ENCODE measurements around the gene KIAA1958.

The KIAA1958 gene

DNA sequence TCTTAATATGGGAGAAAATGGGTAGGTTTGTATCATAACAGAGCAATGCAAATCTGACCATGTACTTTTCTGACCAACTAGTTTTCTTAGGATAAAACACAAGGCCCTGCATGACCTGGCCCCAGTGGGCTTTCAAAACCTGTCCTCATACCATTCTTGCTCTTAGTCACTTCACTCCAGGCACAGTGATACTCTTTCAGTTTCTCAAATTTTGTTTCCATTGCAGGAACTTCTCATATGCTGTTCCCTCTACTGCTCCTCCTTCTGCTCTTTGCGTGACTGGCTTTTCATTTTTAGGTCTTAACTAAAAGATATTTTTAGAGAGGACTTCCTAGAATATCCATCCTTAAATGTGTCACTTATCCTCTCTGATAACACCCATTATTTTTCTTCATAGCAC lies 118.9 kb downstream of the KIAA1958 start:
- no peak for DNase-seq (ENCODE audit: low spot score)

DNA sequence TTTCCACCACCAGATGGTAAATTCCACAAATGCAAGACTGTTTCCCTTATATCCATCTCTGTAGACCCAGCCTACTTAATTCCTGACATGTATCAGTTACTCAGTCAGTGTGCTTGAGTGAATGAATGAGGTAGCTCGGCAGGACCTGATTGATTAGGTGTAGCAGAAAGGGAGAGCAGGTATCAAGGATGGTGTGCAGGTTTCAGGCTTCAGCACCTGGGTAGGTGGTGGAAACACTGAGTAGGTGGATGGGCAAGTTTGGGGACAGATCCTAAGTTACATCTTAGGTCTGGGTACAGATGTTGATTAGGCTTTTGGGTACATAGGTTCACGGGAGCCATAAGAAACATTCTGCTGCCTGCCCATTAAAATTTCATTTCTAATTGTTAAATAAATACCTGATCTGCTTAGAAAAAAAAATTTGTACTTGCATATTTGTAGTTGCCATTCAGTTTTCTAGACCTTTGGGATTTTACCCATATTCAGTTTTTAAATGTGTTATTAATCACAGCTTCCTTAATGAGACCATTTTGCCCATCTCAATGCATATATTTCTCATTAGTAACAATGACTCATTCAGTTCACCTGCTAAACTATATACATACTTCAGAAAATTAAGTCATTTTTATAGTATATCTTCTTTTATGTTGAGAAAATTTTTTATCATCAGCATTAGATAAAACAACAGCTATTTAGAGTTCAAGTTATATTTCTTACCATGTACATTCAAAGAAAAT lies 119.5 kb downstream of the KIAA1958 start:
- DNase-seq (ENCODE audit: low spot score), result no peak

- DNase-seq (ENCODE audit: low spot score), result no peak
Observed at GRCh38 chr9:112608851-112609250, 122.2 kb downstream of the KIAA1958 start.

DNA sequence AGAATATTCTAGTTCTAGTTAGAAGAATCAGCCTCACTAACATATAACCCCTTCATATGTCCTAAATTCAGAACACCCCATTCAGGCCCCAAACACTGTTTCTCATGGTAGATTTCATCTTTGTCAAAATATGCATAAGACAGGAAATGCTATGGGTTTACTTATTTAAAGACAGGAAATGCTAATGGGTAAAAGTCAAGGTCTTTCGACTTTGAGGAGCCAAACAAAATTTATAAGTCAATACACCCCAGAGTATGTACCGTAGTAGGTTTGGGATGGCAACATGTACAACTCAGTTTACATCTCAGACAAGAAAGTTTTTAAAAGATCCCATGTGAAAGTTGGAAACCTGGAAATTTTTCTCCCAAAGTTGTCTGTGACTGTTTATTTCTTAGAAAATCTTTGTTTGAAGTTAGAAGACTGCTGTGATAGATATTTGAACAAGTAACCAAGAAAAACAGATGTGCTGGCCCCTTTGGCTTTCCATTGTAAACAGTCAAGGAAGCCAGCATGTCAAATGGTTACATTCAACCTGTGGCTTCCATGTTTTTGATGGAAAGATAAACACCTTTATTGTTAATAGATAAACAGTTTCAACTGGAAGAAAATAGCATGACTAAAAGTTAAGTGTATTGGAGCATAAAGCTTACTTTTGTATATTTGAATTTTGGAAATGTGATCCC lies 129.1 kb downstream of the KIAA1958 start:
- no peak for DNase-seq (ENCODE audit: low spot score)

- DNase-seq (ENCODE audit: low spot score), result no peak
Observed at GRCh38 chr9:112617371-112617770, 130.7 kb downstream of the KIAA1958 start.

GRCh38 chr9:112618385-112619009 lies 131.9 kb downstream of the KIAA1958 start:
- DNase-seq (ENCODE audit: low spot score), result no peak

DNA sequence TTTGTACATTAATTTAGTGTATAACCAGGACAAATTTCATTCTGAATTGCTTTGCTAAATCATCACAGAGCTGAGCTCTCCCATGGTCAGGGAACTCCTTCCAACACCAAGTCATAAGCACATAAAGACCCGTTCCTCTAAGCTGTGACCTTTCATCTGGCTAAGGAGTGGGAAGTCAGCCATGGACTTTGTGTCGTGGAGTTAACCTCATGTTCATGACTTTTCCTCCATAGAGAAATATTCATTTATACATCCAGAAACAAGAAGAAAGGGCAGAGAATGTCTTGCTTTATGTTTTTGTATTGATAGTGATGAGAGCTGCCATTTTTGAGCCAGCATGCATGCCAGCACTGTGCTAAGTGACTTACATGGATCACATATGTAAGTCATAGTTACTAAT lies 133.8 kb downstream of the KIAA1958 start:
- no peak for DNase-seq (ENCODE audit: low spot score)

DNA sequence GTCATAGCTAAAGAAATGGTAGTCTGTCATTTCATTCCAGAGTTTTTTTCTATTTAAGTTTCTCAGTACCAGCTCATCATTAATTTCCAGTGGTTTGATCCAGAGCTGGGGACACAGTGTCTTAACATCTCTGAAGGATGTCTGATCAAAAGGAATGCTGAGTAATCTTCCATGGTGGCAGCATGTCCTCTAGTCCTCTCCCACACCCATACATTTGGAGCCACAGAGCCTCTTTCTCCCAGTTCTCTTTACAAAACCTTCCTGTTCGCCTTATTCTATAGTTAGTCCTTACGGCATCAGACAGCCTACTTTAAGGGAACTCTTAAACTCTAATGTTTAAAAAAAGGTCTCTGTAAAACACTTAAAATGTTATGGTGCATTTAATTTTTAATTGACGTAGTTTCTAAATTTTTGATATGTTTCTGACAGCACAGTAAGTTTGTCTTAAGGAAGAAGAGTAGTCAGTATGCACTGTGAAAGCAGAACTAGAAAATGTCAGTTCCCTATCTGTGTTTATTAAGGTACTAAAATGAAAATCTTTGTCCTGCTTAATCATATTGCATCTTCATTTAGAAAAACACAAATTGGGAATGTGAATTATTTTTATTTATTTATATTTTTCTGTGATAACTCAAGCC lies 134.5 kb downstream of the KIAA1958 start:
- no peak for DNase-seq (ENCODE audit: low spot score)

- DNase-seq (ENCODE audit: low spot score), result no peak
Observed at GRCh38 chr9:112623198-112623597, 136.6 kb downstream of the KIAA1958 start.

DNA sequence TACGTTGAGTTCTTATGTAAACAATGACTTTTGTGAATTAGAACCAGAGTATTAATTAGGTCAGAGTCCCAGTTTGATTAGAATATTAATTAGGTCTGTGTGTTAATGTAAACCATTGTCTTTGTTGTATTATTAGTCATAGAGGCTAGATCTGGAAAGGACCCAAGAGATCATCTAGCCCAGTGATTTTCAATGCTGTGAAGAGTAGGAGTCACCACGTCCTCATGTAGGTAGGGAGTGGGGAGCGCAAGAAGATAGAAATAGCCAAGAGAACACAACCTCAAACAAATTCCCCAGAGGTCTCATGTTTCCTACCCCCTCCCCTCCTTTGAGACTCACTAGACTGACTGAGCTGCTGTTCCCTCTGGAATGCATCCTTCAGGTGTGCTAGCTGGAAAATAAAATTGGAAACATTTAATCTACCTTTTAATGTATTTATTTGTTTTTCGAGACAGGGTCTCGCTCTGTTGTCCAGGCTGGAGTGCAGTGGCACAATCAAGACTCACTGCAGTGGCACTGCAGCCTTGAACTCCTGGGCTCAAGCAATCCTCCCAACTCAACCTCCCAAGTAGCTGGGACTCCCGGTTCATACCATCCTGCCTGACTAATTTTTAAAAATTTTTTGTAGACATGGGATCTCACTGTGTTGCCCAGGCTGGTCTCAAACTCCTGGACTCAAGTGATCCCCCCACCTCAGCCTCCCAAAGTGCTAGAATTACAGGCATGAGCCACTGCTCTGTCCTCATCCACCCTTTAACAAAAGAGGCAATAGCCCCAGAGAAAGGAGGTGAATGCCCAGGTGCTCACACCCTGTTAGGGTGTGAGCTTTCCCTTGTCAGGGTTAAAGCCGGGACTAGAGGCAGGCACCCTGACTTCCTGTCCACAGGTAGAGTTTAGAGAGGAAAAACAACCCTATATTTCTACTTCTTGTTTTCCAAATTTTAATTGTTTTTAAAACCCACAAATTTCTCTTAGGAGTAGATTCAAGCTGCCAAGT lies 138.4 kb downstream of the KIAA1958 start:
- no peak for DNase-seq (ENCODE audit: low spot score)

GRCh38 chr9:112629671-112630485 lies 143.3 kb downstream of the KIAA1958 start:
- DNase-seq (ENCODE audit: low spot score), result no peak

DNA sequence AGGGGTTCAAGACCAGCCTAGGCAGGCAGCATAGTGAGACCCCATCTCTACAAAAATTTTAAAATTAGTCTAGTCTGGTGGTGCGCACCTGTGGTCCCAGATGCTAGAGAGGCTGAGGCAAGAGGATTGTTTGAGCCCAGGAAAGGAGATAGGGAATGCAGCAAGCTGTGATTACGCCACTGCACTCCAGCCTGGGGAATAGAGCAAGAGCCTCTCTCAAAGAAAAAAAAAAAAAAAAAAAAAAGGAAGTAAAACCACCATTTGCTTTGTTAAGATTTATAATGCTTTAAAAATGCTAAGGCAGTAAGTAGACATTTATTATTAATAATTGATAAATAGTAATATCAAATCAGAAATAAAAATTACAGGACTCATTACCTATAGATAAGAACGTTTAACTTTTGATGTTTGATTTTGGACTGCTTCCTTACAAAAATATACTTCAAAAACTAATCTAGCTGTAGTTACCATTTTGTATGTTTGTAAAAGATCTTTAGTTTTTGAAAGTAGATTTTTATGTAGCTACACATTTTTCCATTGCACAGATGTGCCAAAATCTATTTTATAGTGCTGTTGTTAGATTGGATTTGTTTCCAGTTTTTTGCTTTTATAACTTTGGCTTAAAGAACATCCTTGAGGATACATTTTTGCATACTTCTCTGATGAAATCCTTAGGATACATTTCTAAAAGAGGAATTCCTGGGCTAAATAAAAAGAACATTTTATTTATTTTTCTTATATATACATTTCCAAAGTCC lies 144.9 kb downstream of the KIAA1958 start:
- no peak for DNase-seq (ENCODE audit: low spot score)

- no peak for DNase-seq (ENCODE audit: low spot score)
Observed at GRCh38 chr9:112640311-112640710, 153.7 kb downstream of the KIAA1958 start.

DNA sequence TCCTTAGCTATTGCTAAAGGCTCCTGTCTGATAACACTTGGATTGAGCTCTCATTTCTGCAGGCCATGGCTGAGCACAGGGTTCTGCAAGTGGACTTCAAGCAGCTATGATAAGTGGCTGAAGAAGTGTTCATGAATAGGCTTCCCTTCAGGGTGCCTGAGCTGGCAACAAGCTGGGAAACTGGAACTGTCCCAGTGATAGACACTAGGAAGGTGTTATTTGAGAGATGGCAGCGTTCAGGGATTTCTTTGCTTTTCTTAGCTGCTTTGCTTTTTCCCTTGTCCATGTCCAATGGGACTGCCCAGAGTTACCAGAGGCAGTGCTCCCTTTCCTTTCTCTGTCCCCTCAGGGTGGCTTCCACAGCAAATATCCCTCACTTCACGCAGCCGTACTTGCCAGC lies 155.5 kb downstream of the KIAA1958 start:
- DNase-seq (ENCODE audit: low spot score), result no peak

GRCh38 chr9:112647596-112647995 lies 161.0 kb downstream of the KIAA1958 start:
- no peak for DNase-seq (ENCODE audit: low spot score)

- no peak for DNase-seq (ENCODE audit: low spot score)
Observed at GRCh38 chr9:112648624-112649023, 162.0 kb downstream of the KIAA1958 start.

- no peak for DNase-seq (ENCODE audit: low spot score)
Observed at GRCh38 chr9:112654282-112654681, 167.7 kb downstream of the KIAA1958 start.

GRCh38 chr9:112655668-112656067 lies 169.0 kb downstream of the KIAA1958 start:
- DNase-seq (ENCODE audit: low spot score), result no peak

DNA sequence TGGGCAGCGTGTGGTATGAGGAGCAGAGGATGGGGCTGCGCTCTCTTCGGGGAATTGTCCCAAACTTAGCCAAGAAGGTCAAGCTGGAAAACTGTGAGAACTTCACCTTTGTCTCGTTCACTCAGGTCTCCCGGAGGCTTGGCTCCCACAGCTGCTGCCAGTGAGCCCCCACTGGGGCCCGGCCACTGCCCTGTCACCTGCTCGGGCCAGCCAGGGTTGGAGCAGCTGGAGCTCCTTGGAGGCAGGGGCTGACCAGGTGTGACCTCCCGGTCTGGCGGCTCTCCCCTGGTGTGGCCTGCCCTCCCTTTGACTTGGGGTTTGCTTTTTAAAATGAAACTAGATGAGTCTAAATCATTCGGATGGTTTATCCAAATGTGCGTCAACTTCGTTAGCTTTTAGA lies 173.3 kb downstream of the KIAA1958 start:
- no peak for DNase-seq (ENCODE audit: low spot score)

- no peak for DNase-seq (ENCODE audit: low spot score)
Observed at GRCh38 chr9:112663681-112664080, 177.1 kb downstream of the KIAA1958 start.
